Brain microvascular endothelial cell (primary cell): ENCODE data around the gene DCST1.

Experiments
- DNase-seq: peaks from one replicate; pipeline ENCODE4 v3.0.0-alpha.2; 2020
- H3K27ac ChIP-seq: fragments of 250-450 bp; sonication (Bioruptor Pico); 2 replicates; pipeline ENCODE4 v1.5.1; 2020; ENCODE audit warnings: mild to moderate bottlenecking, moderate library complexity
- H3K27me3 ChIP-seq: fragments of 250-450 bp; sonication (Bioruptor Pico); replicated peaks from 2 replicates; pipeline ENCODE4 v1.5.1; 2020; ENCODE audit warnings: mild to moderate bottlenecking
- H3K36me3 ChIP-seq: fragments of 250-450 bp; sonication (Bioruptor Pico); replicated peaks from 2 replicates; pipeline ENCODE4 v1.5.1; 2020; ENCODE audit warnings: mild to moderate bottlenecking
- H3K4me3 ChIP-seq: 2 replicates; pipeline ENCODE4 v1.5.1; 2011; ENCODE audit warnings: low read depth, mild to moderate bottlenecking, control low read depth, low read length, moderate library complexity
- CTCF ChIP-seq: IDR thresholded peaks from 2 replicates; pipeline ENCODE4 v1.5.1; 2011; ENCODE audit warnings: low read depth, mild to moderate bottlenecking, moderate library complexity, low read length, control low read depth, inconsistent platforms; ENCODE audit errors: missing control alignments
- in situ Hi-C: cut with HindIII; loops from 2 replicates; pipeline ENCODE4 v1.10.0; 2017; ENCODE audit warnings: low sequenced_read_pairs, low pct_ligation_motif_present

Gene DCST1

GRCh38 chr1:155003227-155003765 is 30.3 kb upstream of the DCST1 start:
- TF ChIP-seq CTCF: no peak
- peaks cover 3% of the 10 kb centered on the region for H3K36me3 ChIP-seq
- H3K4me3 ChIP-seq: peak overlapping the region; percentile 87
- no peak for DNase-seq
- H3K27me3 ChIP-seq: no peaks in the 10 kb centered on the region
- in situ Hi-C loops: no loop called here
- peak overlapping the region; percentile 8 for H3K27ac ChIP-seq

- in situ Hi-C loops: no loop called here
- Histone ChIP-seq H3K27me3 (no peaks in the 10 kb centered on the region), H3K27ac (peak overlapping the region; percentile 19), H3K36me3 (peaks cover 3% of the 10 kb centered on the region), H3K4me3 (peak overlapping the region; percentile 87)
- no peak for DNase-seq
- no peak for TF ChIP-seq CTCF
Observed at GRCh38 chr1:155003766-155004351, 29.8 kb upstream of the DCST1 start.

- in situ Hi-C loops: no loop called here
- peaks cover 3% of the 10 kb centered on the region for H3K36me3 ChIP-seq
- no peaks in the 10 kb centered on the region for H3K27me3 ChIP-seq
- DNase-seq: no peak
- TF ChIP-seq CTCF: no peak
- peak overlapping the region; percentile 19 for H3K27ac ChIP-seq
- peak overlapping the region; percentile 87 for H3K4me3 ChIP-seq
Observed at GRCh38 chr1:155004352-155005075, 29.1 kb upstream of the DCST1 start.

GRCh38 chr1:155005076-155006011 is 28.3 kb upstream of the DCST1 start:
- in situ Hi-C loops: no loop called here
- no peaks in the 10 kb centered on the region for H3K27me3 ChIP-seq
- H3K4me3 ChIP-seq: no peak overlapping the region
- no peak for TF ChIP-seq CTCF
- no peak for DNase-seq
- H3K27ac ChIP-seq: no peak overlapping the region
- H3K36me3 ChIP-seq: peaks cover 3% of the 10 kb centered on the region

GRCh38 chr1:155006601-155007101 is 27.0 kb upstream of the DCST1 start:
- in situ Hi-C loops: no loop called here
- Histone ChIP-seq H3K27me3 (no peaks in the 10 kb centered on the region), H3K36me3 (peaks cover 3% of the 10 kb centered on the region), H3K27ac (no peak overlapping the region), H3K4me3 (no peak overlapping the region)
- TF ChIP-seq CTCF: no peak
- DNase-seq: no peak
